Gastrocnemius medialis (tissue), 4 donors: Measurements from ENCODE around the gene SMIM31.

Experiments
- POLR2A ChIP-seq, 2 donors: fragments of 450-650 bp; IDR thresholded peaks; one replicate each; pipeline ENCODE4 v1.6.1; 2017; ENCODE audit warnings: antibody characterized with exemption in 2 of 2, mild to moderate bottlenecking in 2 of 2, moderate library complexity in 2 of 2
- TF ChIP-seq, protein P1 (sequence below), 5 experiments: fragments of 450-650 bp in 3 of 5; fragments of 200-600 bp in 2 of 5; sonication (generic) in 2 of 5; IDR thresholded peaks in 4 of 5; conservative IDR thresholded peaks in 1 of 5; 1 replicate in 4 of 5; 2 replicates in 1 of 5; pipeline ENCODE4 v1.5.1; 2016 to 2019; ENCODE audit warnings: antibody characterized with exemption in 5 of 5, mild to moderate bottlenecking in 3 of 5, moderate library complexity in 3 of 5

DNA sequence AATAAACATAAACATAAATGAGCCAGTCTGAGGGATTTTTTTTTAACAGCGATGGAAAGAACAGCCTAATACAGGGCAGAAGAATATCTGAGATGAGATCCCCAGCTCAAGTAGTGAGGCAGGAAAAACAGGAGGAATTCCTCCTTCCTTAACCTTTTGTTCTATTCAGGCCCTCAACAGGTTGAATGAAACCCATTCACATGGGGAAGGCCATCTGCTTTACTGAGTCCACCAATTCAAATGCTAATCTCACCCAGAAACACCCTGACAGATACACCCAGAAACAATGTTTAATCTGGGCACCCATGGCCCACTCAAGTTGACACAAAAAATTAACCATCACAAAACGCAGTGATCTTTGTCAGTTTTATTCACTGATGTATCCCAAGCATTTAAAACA, 45.5 kb downstream of the SMIM31 start:
- TF ChIP-seq, protein P1, sequence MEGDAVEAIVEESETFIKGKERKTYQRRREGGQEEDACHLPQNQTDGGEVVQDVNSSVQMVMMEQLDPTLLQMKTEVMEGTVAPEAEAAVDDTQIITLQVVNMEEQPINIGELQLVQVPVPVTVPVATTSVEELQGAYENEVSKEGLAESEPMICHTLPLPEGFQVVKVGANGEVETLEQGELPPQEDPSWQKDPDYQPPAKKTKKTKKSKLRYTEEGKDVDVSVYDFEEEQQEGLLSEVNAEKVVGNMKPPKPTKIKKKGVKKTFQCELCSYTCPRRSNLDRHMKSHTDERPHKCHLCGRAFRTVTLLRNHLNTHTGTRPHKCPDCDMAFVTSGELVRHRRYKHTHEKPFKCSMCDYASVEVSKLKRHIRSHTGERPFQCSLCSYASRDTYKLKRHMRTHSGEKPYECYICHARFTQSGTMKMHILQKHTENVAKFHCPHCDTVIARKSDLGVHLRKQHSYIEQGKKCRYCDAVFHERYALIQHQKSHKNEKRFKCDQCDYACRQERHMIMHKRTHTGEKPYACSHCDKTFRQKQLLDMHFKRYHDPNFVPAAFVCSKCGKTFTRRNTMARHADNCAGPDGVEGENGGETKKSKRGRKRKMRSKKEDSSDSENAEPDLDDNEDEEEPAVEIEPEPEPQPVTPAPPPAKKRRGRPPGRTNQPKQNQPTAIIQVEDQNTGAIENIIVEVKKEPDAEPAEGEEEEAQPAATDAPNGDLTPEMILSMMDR (IDR thresholded peaks at IDR 0.05 in 4 of 5, conservative IDR thresholded peaks at IDR 0.05 in 1 of 5) = no peak
- TF ChIP-seq POLR2A (IDR thresholded peaks at IDR 0.05) = no peak
